CD8-positive, alpha-beta memory T cell (primary cell): ENCODE data around the gene TTLL7. TPM values are rescaled to one million over a fixed set of nuclear protein-coding genes. Genes with fewer than 3 reads are reported as not detected.

ENCODE experiments used
- CTCF ChIA-PET: fragments of 350-600 bp; sonication (Branson Sonifier 250); formaldehyde crosslinking; loops from one replicate; lab custom pipeline; 2021; ENCODE audit warnings: antibody characterized with exemption; lab: Charles Lee
- POLR2A ChIA-PET: fragments of 350-600 bp; sonication (Branson Sonifier 250); formaldehyde crosslinking; loops from one replicate; lab custom pipeline; 2021; ENCODE audit warnings: antibody characterized with exemption; lab: Charles Lee
- DNase-seq, 5 donors: peaks; one replicate each; pipeline versions ENCODE4 v3.0.0 to v3.0.0-alpha.2; 2020 to 2022; ENCODE audit warnings: mixed read lengths in 1 of 5
- H3K27ac ChIP-seq: one replicate; pipeline ENCODE4 v1.7.0; 2013; ENCODE audit warnings: low read depth, mild to moderate bottlenecking, low read length, moderate library complexity
- H3K27me3 ChIP-seq: 2 replicates; pipeline ENCODE4 v1.7.0; 2013; ENCODE audit warnings: low read length, mild to moderate bottlenecking; ENCODE audit not compliant: insufficient read depth, poor library complexity, severe bottlenecking
- H3K36me3 ChIP-seq: 2 replicates; pipeline ENCODE4 v1.7.0; 2013; ENCODE audit warnings: mild to moderate bottlenecking, low read length, moderate library complexity; ENCODE audit not compliant: insufficient read depth
- H3K4me1 ChIP-seq: 2 replicates; pipeline ENCODE4 v1.7.0; 2013; ENCODE audit warnings: mild to moderate bottlenecking, low read length, moderate library complexity; ENCODE audit not compliant: insufficient read depth
- H3K4me3 ChIP-seq: 2 replicates; pipeline ENCODE4 v1.7.0; 2013; ENCODE audit warnings: mild to moderate bottlenecking, low read length
- H3K9me3 ChIP-seq: 2 replicates; pipeline ENCODE4 v1.7.0; 2013; ENCODE audit warnings: mild to moderate bottlenecking, low read length
- H3K27ac Mint-ChIP-seq, 8 donors: one replicate each; pipeline ENCODE4 v1.8.0; 2020 to 2021; ENCODE audit warnings: mixed read lengths in 8 of 8, mild to moderate bottlenecking in 6 of 8, inconsistent platforms in 3 of 8, moderate library complexity in 3 of 8
- H3K27me3 Mint-ChIP-seq, 2 donors: one replicate each; pipeline ENCODE4 v1.8.0; 2020 to 2021; ENCODE audit warnings: mixed read lengths in 2 of 2, mild to moderate bottlenecking in 1 of 2, moderate library complexity in 1 of 2
- H3K36me3 Mint-ChIP-seq, 3 donors: one replicate each; pipeline ENCODE4 v1.8.0; 2020 to 2021; ENCODE audit warnings: mixed read lengths in 3 of 3, inconsistent platforms in 1 of 3, mild to moderate bottlenecking in 1 of 3
- H3K4me1 Mint-ChIP-seq, 3 donors: one replicate each; pipeline ENCODE4 v1.8.0; 2020 to 2021; ENCODE audit warnings: mixed read lengths in 3 of 3, inconsistent platforms in 1 of 3, mild to moderate bottlenecking in 1 of 3
- H3K4me3 Mint-ChIP-seq, 7 donors: one replicate each; pipeline ENCODE4 v1.8.0; 2020 to 2021; ENCODE audit warnings: mixed read lengths in 7 of 7, mild to moderate bottlenecking in 6 of 7, moderate library complexity in 4 of 7, inconsistent platforms in 2 of 7
- H3K9me3 Mint-ChIP-seq, 5 donors: one replicate each; pipeline ENCODE4 v1.8.0; 2020 to 2022; ENCODE audit warnings: mixed read lengths in 5 of 5, mild to moderate bottlenecking in 3 of 5, moderate library complexity in 2 of 5, inconsistent platforms in 1 of 5
- polyA plus RNA-seq: library from polyadenylated mRNA; unstranded; fragments of 300-500 nt; fragmentation: Illumina TruSeq; gene quantifications from one replicate; pipeline ENCODE4 v1.2.3, GENCODE V29; 2021
- total RNA-seq, 2 experiments: library from RNA; stranded (reverse); gene quantifications; one replicate each; pipeline ENCODE4 v1.2.3, GENCODE V29; 2021

Gene TTLL7
- total and polyA plus RNA-seq, 3 experiments from 2014 or later: 0.13 to 0.97 (median 0.85) TPM

GRCh38 chr1:84020151-84020550 is 21.2 kb upstream of the TTLL7 start:
- Histone ChIP-seq H3K4me3 (no peak overlapping the region), H3K27ac (no peak overlapping the region), H3K9me3 (no peaks in the 10 kb centered on the region), H3K27me3 (no peaks in the 10 kb centered on the region), H3K4me1 (no peaks in the 10 kb centered on the region), H3K36me3 (no peaks in the 10 kb centered on the region)
- no peak for DNase-seq
- POLR2A ChIA-PET: no interaction called here
- no peaks in the 10 kb centered on the region for H3K4me1 Mint-ChIP-seq
- H3K27ac Mint-ChIP-seq: no peak overlapping the region
- no peak overlapping the region for H3K4me3 Mint-ChIP-seq
- CTCF ChIA-PET: no interaction called here
- H3K9me3 Mint-ChIP-seq: peaks cover 0 to 2% (median 0%) of the 10 kb centered on the region in 5 donors
- no peaks in the 10 kb centered on the region for H3K36me3 Mint-ChIP-seq
- peaks cover 2 to 8% of the 10 kb centered on the region in 2 donors for H3K27me3 Mint-ChIP-seq

- no peaks in the 10 kb centered on the region for H3K36me3 ChIP-seq
- ChIA-PET POLR2A (no interaction called here), CTCF (no interaction called here)
- H3K4me3 ChIP-seq: no peak overlapping the region
- Mint-ChIP-seq H3K4me3 (no peak overlapping the region), H3K27me3 (peaks cover 2 to 8% of the 10 kb centered on the region in 2 donors), H3K27ac (no peak overlapping the region), H3K9me3 (peaks cover 0 to 2% (median 0%) of the 10 kb centered on the region in 5 donors), H3K4me1 (no peaks in the 10 kb centered on the region), H3K36me3 (no peaks in the 10 kb centered on the region)
- no peaks in the 10 kb centered on the region for H3K4me1 ChIP-seq
- H3K27me3 ChIP-seq: no peaks in the 10 kb centered on the region
- H3K27ac ChIP-seq: no peak overlapping the region
- no peaks in the 10 kb centered on the region for H3K9me3 ChIP-seq
- no peak for DNase-seq
Observed at GRCh38 chr1:84019217-84019616, 20.3 kb upstream of the TTLL7 start.

- Mint-ChIP-seq H3K9me3 (no peaks in the 10 kb centered on the region), H3K4me3 (no peak overlapping the region), H3K36me3 (no peaks in the 10 kb centered on the region), H3K27ac (no peak overlapping the region), H3K27me3 (peaks cover 8 to 22% of the 10 kb centered on the region in 2 donors), H3K4me1 (no peaks in the 10 kb centered on the region)
- no peaks in the 10 kb centered on the region for H3K4me1 ChIP-seq
- H3K36me3 ChIP-seq: no peaks in the 10 kb centered on the region
- no peak overlapping the region for H3K4me3 ChIP-seq
- POLR2A ChIA-PET: no interaction called here
- CTCF ChIA-PET: no interaction called here
- H3K9me3 ChIP-seq: no peaks in the 10 kb centered on the region
- H3K27me3 ChIP-seq: no peaks in the 10 kb centered on the region
- H3K27ac ChIP-seq: no peak overlapping the region
- DNase-seq: no peak
Observed at GRCh38 chr1:84013708-84014107, 14.8 kb upstream of the TTLL7 start.

DNA sequence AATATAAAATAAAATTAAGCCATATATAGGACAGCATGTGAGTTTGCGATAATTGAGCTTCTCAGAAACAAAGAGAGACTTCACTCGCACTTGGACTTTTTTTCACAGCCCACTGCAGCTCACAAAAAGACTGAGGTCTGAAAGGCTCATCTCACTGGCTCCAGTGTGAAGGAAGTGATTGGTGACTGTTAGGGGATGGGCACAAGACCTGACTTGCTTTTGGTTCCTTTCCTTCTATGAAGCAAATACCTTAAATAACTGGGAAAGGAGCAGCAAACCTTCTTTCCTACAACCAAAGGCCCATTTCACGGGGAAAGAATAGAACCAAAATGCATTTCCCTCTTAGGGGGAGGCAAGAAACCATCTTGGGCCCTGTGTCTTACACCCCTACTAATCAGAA is 13.1 kb upstream of the TTLL7 start:
- Mint-ChIP-seq H3K27ac (no peak overlapping the region), H3K27me3 (peaks cover 15 to 26% of the 10 kb centered on the region in 2 donors), H3K4me1 (no peaks in the 10 kb centered on the region), H3K36me3 (no peaks in the 10 kb centered on the region), H3K4me3 (no peak overlapping the region), H3K9me3 (no peaks in the 10 kb centered on the region)
- no peak for DNase-seq
- H3K4me1 ChIP-seq: no peaks in the 10 kb centered on the region
- H3K4me3 ChIP-seq: no peak overlapping the region
- no peaks in the 10 kb centered on the region for H3K36me3 ChIP-seq
- H3K9me3 ChIP-seq: no peaks in the 10 kb centered on the region
- H3K27ac ChIP-seq: no peak overlapping the region
- POLR2A ChIA-PET: no interaction called here
- H3K27me3 ChIP-seq: no peaks in the 10 kb centered on the region
- CTCF ChIA-PET: no interaction called here

- no peaks in the 10 kb centered on the region for H3K4me1 Mint-ChIP-seq
- ChIA-PET POLR2A (no interaction called here), CTCF (no interaction called here)
- no peak overlapping the region for H3K4me3 ChIP-seq
- H3K27ac ChIP-seq: no peak overlapping the region
- H3K36me3 ChIP-seq: no peaks in the 10 kb centered on the region
- no peak overlapping the region for H3K4me3 Mint-ChIP-seq
- no peaks in the 10 kb centered on the region for H3K9me3 ChIP-seq
- H3K27me3 Mint-ChIP-seq: peaks cover 19 to 41% of the 10 kb centered on the region in 2 donors
- no peak for DNase-seq
- no peaks in the 10 kb centered on the region for H3K4me1 ChIP-seq
- H3K9me3 Mint-ChIP-seq: no peaks in the 10 kb centered on the region
- no peaks in the 10 kb centered on the region for H3K36me3 Mint-ChIP-seq
- H3K27ac Mint-ChIP-seq: no peak overlapping the region
- H3K27me3 ChIP-seq: no peaks in the 10 kb centered on the region
Observed at GRCh38 chr1:84010136-84010535, 11.2 kb upstream of the TTLL7 start.

DNA sequence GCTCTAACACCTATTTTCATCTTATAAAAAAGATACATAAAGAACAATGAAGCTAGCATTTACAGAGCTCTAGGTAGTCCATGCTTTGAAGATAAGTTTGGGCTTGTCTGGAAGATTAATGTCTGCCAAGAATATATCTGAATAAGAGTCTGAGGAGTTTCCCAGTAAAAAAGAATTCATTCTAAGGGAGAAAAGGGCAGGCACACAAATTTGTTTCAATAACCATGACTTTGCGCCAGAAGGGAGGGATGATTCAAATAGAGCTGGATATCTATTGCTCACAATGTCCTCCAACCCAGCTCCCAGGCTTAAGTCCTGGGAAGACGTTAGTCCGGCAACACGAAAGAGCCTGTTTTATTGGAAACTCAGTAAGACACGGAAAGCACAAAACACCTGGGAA is 9.7 kb upstream of the TTLL7 start:
- Mint-ChIP-seq H3K27me3 (peaks cover 22 to 55% of the 10 kb centered on the region in 2 donors), H3K4me3 (no peak overlapping the region), H3K27ac (no peak overlapping the region), H3K4me1 (no peaks in the 10 kb centered on the region), H3K36me3 (no peaks in the 10 kb centered on the region), H3K9me3 (no peaks in the 10 kb centered on the region)
- Histone ChIP-seq H3K9me3 (no peaks in the 10 kb centered on the region), H3K36me3 (no peaks in the 10 kb centered on the region), H3K27ac (no peak overlapping the region), H3K4me3 (no peak overlapping the region), H3K4me1 (no peaks in the 10 kb centered on the region), H3K27me3 (no peaks in the 10 kb centered on the region)
- DNase-seq: no peak
- ChIA-PET CTCF (no interaction called here), POLR2A (no interaction called here)

GRCh38 chr1:84006591-84006990 is 7.7 kb upstream of the TTLL7 start:
- H3K27ac Mint-ChIP-seq: no peak overlapping the region
- H3K36me3 ChIP-seq: no peaks in the 10 kb centered on the region
- no peaks in the 10 kb centered on the region for H3K9me3 ChIP-seq
- no peaks in the 10 kb centered on the region for H3K4me1 ChIP-seq
- no peaks in the 10 kb centered on the region for H3K9me3 Mint-ChIP-seq
- H3K27me3 Mint-ChIP-seq: peaks cover 26 to 70% of the 10 kb centered on the region in 2 donors
- CTCF ChIA-PET: no interaction called here
- no peak for DNase-seq
- no peaks in the 10 kb centered on the region for H3K36me3 Mint-ChIP-seq
- POLR2A ChIA-PET: no interaction called here
- H3K4me3 ChIP-seq: no peak overlapping the region
- H3K27me3 ChIP-seq: peaks cover under 1% of the 10 kb centered on the region
- H3K27ac ChIP-seq: no peak overlapping the region
- no peaks in the 10 kb centered on the region for H3K4me1 Mint-ChIP-seq
- no peak overlapping the region for H3K4me3 Mint-ChIP-seq

GRCh38 chr1:84001501-84001900 is 2.6 kb upstream of the TTLL7 start:
- Mint-ChIP-seq H3K27ac (no peak overlapping the region), H3K27me3 (peaks cover 33 to 78% of the 10 kb centered on the region in 2 donors), H3K4me3 (peak overlapping the region in 2 of 7 donors; percentile 5 to 6), H3K4me1 (peaks cover 10 to 20% (median 12%) of the 10 kb centered on the region in 3 donors), H3K9me3 (no peaks in the 10 kb centered on the region), H3K36me3 (no peaks in the 10 kb centered on the region)
- no peaks in the 10 kb centered on the region for H3K9me3 ChIP-seq
- no peak for DNase-seq
- H3K4me3 ChIP-seq: no peak overlapping the region
- CTCF ChIA-PET: no interaction called here
- H3K27ac ChIP-seq: no peak overlapping the region
- no peaks in the 10 kb centered on the region for H3K36me3 ChIP-seq
- H3K4me1 ChIP-seq: peaks cover 6% of the 10 kb centered on the region
- H3K27me3 ChIP-seq: peaks cover 22% of the 10 kb centered on the region
- POLR2A ChIA-PET: no interaction called here
